ENCODE results near the gene ICOS. TPM values are rescaled to one million over a fixed set of nuclear protein-coding genes. Genes with fewer than 3 reads are reported as not detected.

The ICOS gene
- total and polyA plus RNA-seq, 2 donors (not counting 1 experiment from before 2014, with no cell fraction given) = not detected

DNA sequence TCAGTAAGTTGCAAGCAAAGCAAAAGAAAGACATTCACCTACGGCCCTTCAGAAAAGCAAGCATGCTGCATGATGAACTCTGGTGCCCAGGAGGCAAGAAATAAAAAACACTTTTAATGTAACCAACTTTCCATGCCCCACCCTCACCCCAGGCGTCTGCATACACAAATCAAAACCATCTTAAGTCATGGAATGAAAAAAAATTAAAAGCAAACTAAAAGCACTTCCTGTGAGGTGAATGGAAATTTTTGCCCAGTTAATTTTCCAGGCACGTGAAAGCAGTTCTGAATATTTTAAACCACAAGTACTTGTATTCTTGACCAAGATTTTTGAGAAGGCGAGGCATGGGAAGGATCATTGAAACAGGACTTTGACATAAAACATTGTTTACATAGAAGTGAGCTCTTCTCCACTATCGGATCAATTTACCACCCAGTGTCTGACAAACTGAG, 2.5 kb upstream of the ICOS start:
- Histone ChIP-seq H3K79me2 (ENCODE audit: control insufficient read depth, insufficient read depth, low read length) (no peaks in the 10 kb centered on the region), H3K4me3 (replicated peaks in 1 of 4; ENCODE audit: control extremely low read depth in 1 of 4, insufficient read depth in 1 of 4, low read depth in 3 of 4, low read length in 4 of 4) (no peak overlapping the region), H3K4me2 (ENCODE audit: extremely low read depth, insufficient read depth, low read length) (no peak overlapping the region), H3K27ac (ENCODE audit: insufficient read depth, low read length) (no peak overlapping the region), H3K27me3 (ENCODE audit: control insufficient read depth, insufficient read depth, low read length) (no peaks in the 10 kb centered on the region), H3K4me1 (ENCODE audit: control insufficient read depth, extremely low read depth, insufficient read depth, low read length) (no peaks in the 10 kb centered on the region), H3K9me3 (ENCODE audit: control insufficient read depth, insufficient read depth, low read depth, low read length) (no peaks in the 10 kb centered on the region), H3K36me3 (ENCODE audit: control insufficient read depth, insufficient read depth, low read length) (no peaks in the 10 kb centered on the region), H2AFZ (ENCODE audit: low read length) (no peak overlapping the region), H4K20me1 (ENCODE audit: control insufficient read depth, extremely low read depth, insufficient read depth, low read length) (no peaks in the 10 kb centered on the region), H3K9ac (ENCODE audit: insufficient read depth, low read length) (no peak overlapping the region)
- TF ChIP-seq EZH2 (IDR thresholded peaks at IDR 0.05; ENCODE audit: low read length, missing control alignments) = no peak
- TF ChIP-seq, protein P1, sequence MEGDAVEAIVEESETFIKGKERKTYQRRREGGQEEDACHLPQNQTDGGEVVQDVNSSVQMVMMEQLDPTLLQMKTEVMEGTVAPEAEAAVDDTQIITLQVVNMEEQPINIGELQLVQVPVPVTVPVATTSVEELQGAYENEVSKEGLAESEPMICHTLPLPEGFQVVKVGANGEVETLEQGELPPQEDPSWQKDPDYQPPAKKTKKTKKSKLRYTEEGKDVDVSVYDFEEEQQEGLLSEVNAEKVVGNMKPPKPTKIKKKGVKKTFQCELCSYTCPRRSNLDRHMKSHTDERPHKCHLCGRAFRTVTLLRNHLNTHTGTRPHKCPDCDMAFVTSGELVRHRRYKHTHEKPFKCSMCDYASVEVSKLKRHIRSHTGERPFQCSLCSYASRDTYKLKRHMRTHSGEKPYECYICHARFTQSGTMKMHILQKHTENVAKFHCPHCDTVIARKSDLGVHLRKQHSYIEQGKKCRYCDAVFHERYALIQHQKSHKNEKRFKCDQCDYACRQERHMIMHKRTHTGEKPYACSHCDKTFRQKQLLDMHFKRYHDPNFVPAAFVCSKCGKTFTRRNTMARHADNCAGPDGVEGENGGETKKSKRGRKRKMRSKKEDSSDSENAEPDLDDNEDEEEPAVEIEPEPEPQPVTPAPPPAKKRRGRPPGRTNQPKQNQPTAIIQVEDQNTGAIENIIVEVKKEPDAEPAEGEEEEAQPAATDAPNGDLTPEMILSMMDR (conservative IDR thresholded peaks at IDR 0.05 in 1 of 2, IDR thresholded peaks at IDR 0.05 in 1 of 2; ENCODE audit: low read depth in 1 of 2, low read length in 2 of 2) = no peak
- no peak for DNase-seq (ENCODE audit: low read depth in 2 of 2)

DNA sequence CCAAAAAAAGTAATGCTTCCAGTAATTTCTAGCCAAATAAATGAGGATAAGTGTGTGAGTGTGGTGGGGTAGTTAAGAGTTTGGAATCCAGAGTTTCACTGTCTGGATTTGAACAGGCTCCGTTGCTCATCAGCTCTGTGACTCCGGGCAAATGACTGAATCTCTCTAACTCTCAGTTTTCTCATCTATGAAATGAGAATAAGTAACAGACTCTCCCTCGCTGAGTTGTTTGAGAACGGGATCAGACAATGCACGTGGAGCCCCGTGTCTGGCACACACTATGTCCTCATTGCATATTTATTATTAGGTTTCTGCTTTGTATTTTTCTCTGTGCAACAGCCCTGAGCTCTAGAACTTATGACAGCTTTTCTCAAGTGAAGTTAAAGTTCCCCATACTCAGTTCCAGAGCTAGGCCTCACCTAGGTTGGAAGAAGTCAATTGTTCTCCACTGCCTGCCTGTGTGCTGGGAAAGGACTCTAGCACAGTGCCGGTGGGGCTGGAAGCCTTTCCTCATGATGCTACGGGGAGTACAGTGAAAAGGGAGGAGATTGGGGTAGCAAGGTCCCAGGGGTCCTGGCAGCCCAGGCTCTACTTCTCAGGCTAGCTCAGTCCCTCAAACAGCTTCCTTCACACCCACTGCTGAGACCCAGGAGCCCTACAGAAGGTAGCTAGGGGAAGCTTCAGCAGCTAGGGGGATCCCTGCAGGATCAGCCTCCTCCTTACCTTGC, 1.7 kb upstream of the ICOS start:
- Histone ChIP-seq H3K79me2 (ENCODE audit: control insufficient read depth, insufficient read depth, low read length) (no peaks in the 10 kb centered on the region), H3K9me3 (ENCODE audit: control insufficient read depth, insufficient read depth, low read depth, low read length) (no peaks in the 10 kb centered on the region), H3K4me1 (ENCODE audit: control insufficient read depth, extremely low read depth, insufficient read depth, low read length) (no peaks in the 10 kb centered on the region), H3K4me3 (replicated peaks in 1 of 4; ENCODE audit: control extremely low read depth in 1 of 4, insufficient read depth in 1 of 4, low read depth in 3 of 4, low read length in 4 of 4) (no peak overlapping the region), H2AFZ (ENCODE audit: low read length) (no peak overlapping the region), H3K27me3 (ENCODE audit: control insufficient read depth, insufficient read depth, low read length) (no peaks in the 10 kb centered on the region), H3K36me3 (ENCODE audit: control insufficient read depth, insufficient read depth, low read length) (no peaks in the 10 kb centered on the region), H3K27ac (ENCODE audit: insufficient read depth, low read length) (no peak overlapping the region), H3K4me2 (ENCODE audit: extremely low read depth, insufficient read depth, low read length) (no peak overlapping the region), H4K20me1 (ENCODE audit: control insufficient read depth, extremely low read depth, insufficient read depth, low read length) (no peaks in the 10 kb centered on the region), H3K9ac (ENCODE audit: insufficient read depth, low read length) (no peak overlapping the region)
- no peak for DNase-seq (ENCODE audit: low read depth in 2 of 2)
- no peak for TF ChIP-seq EZH2 (IDR thresholded peaks at IDR 0.05; ENCODE audit: low read length, missing control alignments)
- TF ChIP-seq, protein P1 (conservative IDR thresholded peaks at IDR 0.05 in 1 of 2, IDR thresholded peaks at IDR 0.05 in 1 of 2; ENCODE audit: low read depth in 1 of 2, low read length in 2 of 2) = no peak

GRCh38 chr2:203935568-203935967, 995 bp upstream of the ICOS start:
- Histone ChIP-seq H3K9me3 (ENCODE audit: control insufficient read depth, insufficient read depth, low read depth, low read length) (no peaks in the 10 kb centered on the region), H3K9ac (ENCODE audit: insufficient read depth, low read length) (no peak overlapping the region), H3K27ac (ENCODE audit: insufficient read depth, low read length) (no peak overlapping the region), H3K4me3 (replicated peaks in 1 of 4; ENCODE audit: control extremely low read depth in 1 of 4, insufficient read depth in 1 of 4, low read depth in 3 of 4, low read length in 4 of 4) (no peak overlapping the region), H3K79me2 (ENCODE audit: control insufficient read depth, insufficient read depth, low read length) (no peaks in the 10 kb centered on the region), H2AFZ (ENCODE audit: low read length) (no peak overlapping the region), H4K20me1 (ENCODE audit: control insufficient read depth, extremely low read depth, insufficient read depth, low read length) (no peaks in the 10 kb centered on the region), H3K27me3 (ENCODE audit: control insufficient read depth, insufficient read depth, low read length) (no peaks in the 10 kb centered on the region), H3K4me2 (ENCODE audit: extremely low read depth, insufficient read depth, low read length) (no peak overlapping the region), H3K4me1 (ENCODE audit: control insufficient read depth, extremely low read depth, insufficient read depth, low read length) (no peaks in the 10 kb centered on the region), H3K36me3 (ENCODE audit: control insufficient read depth, insufficient read depth, low read length) (no peaks in the 10 kb centered on the region)
- no peak for DNase-seq (ENCODE audit: low read depth in 2 of 2)
- TF ChIP-seq, protein P1 (conservative IDR thresholded peaks at IDR 0.05 in 1 of 2, IDR thresholded peaks at IDR 0.05 in 1 of 2; ENCODE audit: low read depth in 1 of 2, low read length in 2 of 2) = no peak
- no peak for TF ChIP-seq EZH2 (IDR thresholded peaks at IDR 0.05; ENCODE audit: low read length, missing control alignments)

Measured in fibroblast of lung (primary cell).